ENCODE measurements around the gene CYP2C19.

GRCh38 chr10:94785211-94785610, 22.7 kb downstream of the CYP2C19 start:
- TF ChIP-seq CTCF (conservative IDR thresholded peaks at IDR 0.05) (no peak), ZFX (IDR thresholded peaks at IDR 0.05) (no peak)

All from C4-2B (cell line).